Measurements from ENCODE around the gene RBP4. TPM values are rescaled to one million over a fixed set of nuclear protein-coding genes. Genes with fewer than 3 reads are reported as not detected.

Gene RBP4
- polyA plus RNA-seq, 2 of the 4 experiments (the other 2 are of a cell fraction) = 6.0 to 8.2 TPM

DNA sequence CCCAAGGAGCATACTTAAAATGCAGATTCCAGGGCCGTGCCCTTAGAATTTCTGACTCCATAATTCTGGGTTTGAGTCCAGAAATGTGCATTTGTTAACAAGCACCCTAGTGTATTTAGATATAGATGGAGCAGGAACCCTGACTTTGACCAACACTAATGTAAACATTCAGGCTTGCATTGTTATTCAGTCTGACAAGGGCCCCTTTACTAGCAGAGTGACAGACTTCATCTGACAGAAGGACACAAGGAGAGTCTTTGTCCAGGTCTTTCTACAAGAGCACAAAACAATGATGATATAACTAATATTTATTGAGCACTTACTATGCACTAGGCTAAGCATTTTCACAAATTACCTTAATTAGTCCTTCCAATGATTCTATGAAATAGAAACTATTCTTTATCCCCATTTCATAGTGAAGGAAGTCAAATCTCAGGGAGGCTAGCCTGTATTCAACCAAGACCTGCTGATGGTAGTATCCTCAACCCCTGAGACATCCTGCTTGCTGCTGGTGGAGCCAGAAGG, 3.9 kb downstream of the RBP4 start:
- no peak for DNase-seq (ENCODE audit: low read depth in 1 of 2, low spot score in 1 of 2)
- no peak for ATAC-seq
- FAIRE-seq = no peak
- peaks cover 7% of the 10 kb centered on the region for H3K4me1 ChIP-seq
- H3K4me3 ChIP-seq = no peak overlapping the region
- no peak overlapping the region for H3K27ac ChIP-seq
- ChIA-PET CTCF (interaction anchor here (1.0 to 1.6 kb wide), 2 partner anchors 15 to 47 kb away, joined by 3 to 8 read pairs; partner anchors contain the start of gene PDE6C), POLR2A (no interaction called here)
- TF ChIP-seq, protein P1, sequence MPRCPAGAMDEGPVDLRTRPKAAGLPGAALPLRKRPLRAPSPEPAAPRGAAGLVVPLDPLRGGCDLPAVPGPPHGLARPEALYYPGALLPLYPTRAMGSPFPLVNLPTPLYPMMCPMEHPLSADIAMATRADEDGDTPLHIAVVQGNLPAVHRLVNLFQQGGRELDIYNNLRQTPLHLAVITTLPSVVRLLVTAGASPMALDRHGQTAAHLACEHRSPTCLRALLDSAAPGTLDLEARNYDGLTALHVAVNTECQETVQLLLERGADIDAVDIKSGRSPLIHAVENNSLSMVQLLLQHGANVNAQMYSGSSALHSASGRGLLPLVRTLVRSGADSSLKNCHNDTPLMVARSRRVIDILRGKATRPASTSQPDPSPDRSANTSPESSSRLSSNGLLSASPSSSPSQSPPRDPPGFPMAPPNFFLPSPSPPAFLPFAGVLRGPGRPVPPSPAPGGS (IDR thresholded peaks at IDR 0.05) = no peak
- TF ChIP-seq, protein P2, sequence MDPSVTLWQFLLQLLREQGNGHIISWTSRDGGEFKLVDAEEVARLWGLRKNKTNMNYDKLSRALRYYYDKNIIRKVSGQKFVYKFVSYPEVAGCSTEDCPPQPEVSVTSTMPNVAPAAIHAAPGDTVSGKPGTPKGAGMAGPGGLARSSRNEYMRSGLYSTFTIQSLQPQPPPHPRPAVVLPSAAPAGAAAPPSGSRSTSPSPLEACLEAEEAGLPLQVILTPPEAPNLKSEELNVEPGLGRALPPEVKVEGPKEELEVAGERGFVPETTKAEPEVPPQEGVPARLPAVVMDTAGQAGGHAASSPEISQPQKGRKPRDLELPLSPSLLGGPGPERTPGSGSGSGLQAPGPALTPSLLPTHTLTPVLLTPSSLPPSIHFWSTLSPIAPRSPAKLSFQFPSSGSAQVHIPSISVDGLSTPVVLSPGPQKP (IDR thresholded peaks at IDR 0.05; ENCODE audit: low read depth, low read length) = no peak
- TF ChIP-seq, protein P3, sequence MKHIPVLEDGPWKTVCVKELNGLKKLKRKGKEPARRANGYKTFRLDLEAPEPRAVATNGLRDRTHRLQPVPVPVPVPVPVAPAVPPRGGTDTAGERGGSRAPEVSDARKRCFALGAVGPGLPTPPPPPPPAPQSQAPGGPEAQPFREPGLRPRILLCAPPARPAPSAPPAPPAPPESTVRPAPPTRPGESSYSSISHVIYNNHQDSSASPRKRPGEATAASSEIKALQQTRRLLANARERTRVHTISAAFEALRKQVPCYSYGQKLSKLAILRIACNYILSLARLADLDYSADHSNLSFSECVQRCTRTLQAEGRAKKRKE (CRISPR knock-in tag; IDR thresholded peaks at IDR 0.05; ENCODE audit: low read depth) = no peak
- TF ChIP-seq SREBF2 (IDR thresholded peaks at IDR 0.05) (no peak), EHF (CRISPR knock-in tag; IDR thresholded peaks at IDR 0.05) (no peak), MYC (IDR thresholded peaks at IDR 0.05; ENCODE audit: borderline replicate concordance, low read length) (no peak), RCOR1 (IDR thresholded peaks at IDR 0.05; ENCODE audit: low read depth, low read length) (no peak), CEBPB (IDR thresholded peaks at IDR 0.05) (no peak), TFCP2L1 (CRISPR knock-in tag; IDR thresholded peaks at IDR 0.05) (no peak), GATA3 (IDR thresholded peaks at IDR 0.05; ENCODE audit: borderline replicate concordance) (no peak), TP53 (CRISPR knock-in tag; IDR thresholded peaks at IDR 0.05) (no peak), RAD21 (conservative IDR thresholded peaks at IDR 0.05 in 1 of 2, IDR thresholded peaks at IDR 0.05 in 1 of 2) (no peak), EP300 (IDR thresholded peaks at IDR 0.05) (no peak), ZNF302 (CRISPR knock-in tag; IDR thresholded peaks at IDR 0.05) (no peak), ESRRA (IDR thresholded peaks at IDR 0.05; ENCODE audit: borderline replicate concordance, low read length) (no peak)
- TF ChIP-seq, protein P4, sequence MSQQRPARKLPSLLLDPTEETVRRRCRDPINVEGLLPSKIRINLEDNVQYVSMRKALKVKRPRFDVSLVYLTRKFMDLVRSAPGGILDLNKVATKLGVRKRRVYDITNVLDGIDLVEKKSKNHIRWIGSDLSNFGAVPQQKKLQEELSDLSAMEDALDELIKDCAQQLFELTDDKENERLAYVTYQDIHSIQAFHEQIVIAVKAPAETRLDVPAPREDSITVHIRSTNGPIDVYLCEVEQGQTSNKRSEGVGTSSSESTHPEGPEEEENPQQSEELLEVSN (IDR thresholded peaks at IDR 0.05; ENCODE audit: borderline replicate concordance, low read depth) = no peak
- TF ChIP-seq, protein P5, sequence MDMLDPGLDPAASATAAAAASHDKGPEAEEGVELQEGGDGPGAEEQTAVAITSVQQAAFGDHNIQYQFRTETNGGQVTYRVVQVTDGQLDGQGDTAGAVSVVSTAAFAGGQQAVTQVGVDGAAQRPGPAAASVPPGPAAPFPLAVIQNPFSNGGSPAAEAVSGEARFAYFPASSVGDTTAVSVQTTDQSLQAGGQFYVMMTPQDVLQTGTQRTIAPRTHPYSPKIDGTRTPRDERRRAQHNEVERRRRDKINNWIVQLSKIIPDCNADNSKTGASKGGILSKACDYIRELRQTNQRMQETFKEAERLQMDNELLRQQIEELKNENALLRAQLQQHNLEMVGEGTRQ (IDR thresholded peaks at IDR 0.05) = no peak
- TF ChIP-seq, protein P6, sequence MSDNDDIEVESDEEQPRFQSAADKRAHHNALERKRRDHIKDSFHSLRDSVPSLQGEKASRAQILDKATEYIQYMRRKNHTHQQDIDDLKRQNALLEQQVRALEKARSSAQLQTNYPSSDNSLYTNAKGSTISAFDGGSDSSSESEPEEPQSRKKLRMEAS (IDR thresholded peaks at IDR 0.05) = no peak
- TF ChIP-seq, protein P7, sequence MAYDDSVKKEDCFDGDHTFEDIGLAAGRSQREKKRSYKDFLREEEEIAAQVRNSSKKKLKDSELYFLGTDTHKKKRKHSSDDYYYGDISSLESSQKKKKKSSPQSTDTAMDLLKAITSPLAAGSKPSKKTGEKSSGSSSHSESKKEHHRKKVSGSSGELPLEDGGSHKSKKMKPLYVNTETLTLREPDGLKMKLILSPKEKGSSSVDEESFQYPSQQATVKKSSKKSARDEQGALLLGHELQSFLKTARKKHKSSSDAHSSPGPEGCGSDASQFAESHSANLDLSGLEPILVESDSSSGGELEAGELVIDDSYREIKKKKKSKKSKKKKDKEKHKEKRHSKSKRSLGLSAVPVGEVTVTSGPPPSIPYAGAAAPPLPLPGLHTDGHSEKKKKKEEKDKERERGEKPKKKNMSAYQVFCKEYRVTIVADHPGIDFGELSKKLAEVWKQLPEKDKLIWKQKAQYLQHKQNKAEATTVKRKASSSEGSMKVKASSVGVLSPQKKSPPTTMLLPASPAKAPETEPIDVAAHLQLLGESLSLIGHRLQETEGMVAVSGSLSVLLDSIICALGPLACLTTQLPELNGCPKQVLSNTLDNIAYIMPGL (CRISPR knock-in tag; IDR thresholded peaks at IDR 0.05; ENCODE audit: borderline replicate concordance) = no peak
- no peaks in the 10 kb centered on the region for H3K9me3 ChIP-seq
- WGBS (ENCODE audit: missing lambda C conversion rate) = 69% methylated on average over 1 of the region's 1 CpG
- H3K4me2 ChIP-seq = no peak overlapping the region

DNA sequence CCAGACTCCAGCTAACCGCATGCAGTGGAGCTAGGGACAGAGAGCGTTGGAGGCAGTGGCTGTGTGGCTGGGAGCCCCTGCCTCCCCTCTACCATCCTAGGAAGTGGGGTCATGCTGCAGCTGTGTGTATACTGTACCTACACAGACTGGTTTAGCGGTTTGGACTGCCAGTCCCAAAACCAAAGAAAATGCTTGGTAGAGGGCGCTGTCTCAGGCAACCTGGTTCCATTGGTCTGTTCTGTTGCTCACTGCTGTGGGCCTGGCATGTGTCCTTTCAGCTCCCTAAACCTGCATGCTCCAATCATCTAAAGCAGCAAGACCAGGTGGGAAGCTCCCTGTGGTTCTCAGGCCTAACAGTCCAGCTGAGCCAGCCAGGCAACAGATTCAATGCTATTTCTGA, 4.5 kb downstream of the RBP4 start:
- TF ChIP-seq RNF2 (IDR thresholded peaks at IDR 0.05; ENCODE audit: borderline replicate concordance, low read depth) (no peak), POLR2A (IDR thresholded peaks at IDR 0.05; ENCODE audit: low read length) (no peak)
- Histone ChIP-seq H3K27ac (no peak overlapping the region), H3K9me3 (no peaks in the 10 kb centered on the region), H3K4me1 (0 out of 3 replicates have a peak, but pooled peaks cover 4% of the 10 kb centered on the region), H3K4me3 (no peak overlapping the region), H3K4me2 (no peak overlapping the region)
- WGBS (ENCODE audit: missing lambda C conversion rate) = 89% methylated on average over 4 of the region's 4 CpGs
- ChIA-PET CTCF (interaction anchor here (1.0 to 1.6 kb wide), 4 partner anchors 11 to 48 kb away, joined by 3 to 8 read pairs (median 4); partner anchors contain the start of gene PDE6C), POLR2A (no interaction called here)
- no peak for FAIRE-seq
- peak in 1 of 2 experiments; percentile 12 for DNase-seq (ENCODE audit: low read depth in 1 of 2, low spot score in 1 of 2)
- peak in 1 of 2 experiments; percentile 39; a peak in 2 of 6 replicates for ATAC-seq

Data from A549 (cell line).